ENCODE measurements around the gene TMEM202. TPM values are rescaled to one million over a fixed set of nuclear protein-coding genes. Genes with fewer than 3 reads are reported as not detected.

Gene TMEM202
- total RNA-seq, 1 donor from 2014 or later: not detected

DNA sequence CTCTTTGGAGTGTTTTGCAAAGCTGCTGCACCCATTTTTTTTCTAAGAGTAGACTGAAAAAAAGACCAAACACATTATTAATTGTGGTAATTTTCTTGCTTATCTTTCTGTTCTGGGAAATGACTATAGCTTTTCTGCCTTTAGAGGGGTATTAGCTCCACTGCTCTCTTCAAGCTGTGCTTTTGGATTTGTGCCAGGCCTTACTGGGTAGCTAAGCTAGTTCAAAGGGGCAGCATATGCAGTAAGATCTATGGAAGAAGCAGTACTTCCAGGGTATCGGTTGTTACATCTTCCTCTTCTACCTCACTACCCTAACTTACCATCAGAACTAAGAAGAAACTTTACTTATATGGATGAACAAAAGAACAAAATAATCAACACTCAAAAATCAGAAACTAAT, 47.3 kb downstream of the TMEM202 start:
- H3K4me1 Mint-ChIP-seq (ENCODE audit: unreplicated experiment): no peaks in the 10 kb centered on the region
- H3K36me3 Mint-ChIP-seq (ENCODE audit: unreplicated experiment): no peaks in the 10 kb centered on the region
- no peaks in the 10 kb centered on the region for H3K9me3 Mint-ChIP-seq (ENCODE audit: unreplicated experiment)
- DNase-seq (ENCODE audit: extremely low spot score, unreplicated experiment): no peak
- TF ChIP-seq CTCF (IDR thresholded peaks at IDR 0.05): no peak
- H3K27me3 Mint-ChIP-seq (ENCODE audit: unreplicated experiment): peaks cover 32% of the 10 kb centered on the region
- H3K4me3 Mint-ChIP-seq (ENCODE audit: unreplicated experiment): no peak overlapping the region
- H3K27ac Mint-ChIP-seq (ENCODE audit: unreplicated experiment): no peak overlapping the region

- Mint-ChIP-seq H3K36me3 (ENCODE audit: unreplicated experiment) (no peaks in the 10 kb centered on the region), H3K9me3 (ENCODE audit: unreplicated experiment) (no peaks in the 10 kb centered on the region), H3K27ac (ENCODE audit: unreplicated experiment) (no peak overlapping the region), H3K27me3 (ENCODE audit: unreplicated experiment) (peaks cover 41% of the 10 kb centered on the region), H3K4me1 (ENCODE audit: unreplicated experiment) (no peaks in the 10 kb centered on the region), H3K4me3 (ENCODE audit: unreplicated experiment) (no peak overlapping the region)
- DNase-seq (ENCODE audit: extremely low spot score, unreplicated experiment): no peak
- no peak for TF ChIP-seq CTCF (IDR thresholded peaks at IDR 0.05)
Observed at GRCh38 chr15:72450805-72451204, 52.7 kb downstream of the TMEM202 start.

DNA sequence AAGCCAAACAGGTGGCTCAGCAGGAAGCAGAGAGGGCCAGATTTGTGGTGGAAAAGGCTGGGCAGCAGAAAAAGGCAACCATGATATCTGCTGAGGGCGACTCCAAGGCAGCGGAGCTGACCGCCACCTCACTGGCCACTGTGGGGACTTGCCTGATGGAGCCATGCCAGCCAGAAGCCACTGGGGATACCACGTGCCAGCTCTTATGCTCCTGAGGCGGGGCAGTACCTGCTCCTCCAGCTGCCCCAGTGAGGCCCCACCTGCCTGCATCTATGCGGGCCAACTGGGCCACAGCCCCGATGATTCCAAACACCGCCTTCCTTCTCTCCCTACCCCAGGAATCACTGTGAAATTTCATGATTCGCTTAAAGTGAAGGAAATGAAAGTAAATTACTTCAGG, 53.1 kb downstream of the TMEM202 start:
- Mint-ChIP-seq H3K4me1 (ENCODE audit: unreplicated experiment) (no peaks in the 10 kb centered on the region), H3K9me3 (ENCODE audit: unreplicated experiment) (no peaks in the 10 kb centered on the region), H3K36me3 (ENCODE audit: unreplicated experiment) (no peaks in the 10 kb centered on the region), H3K4me3 (ENCODE audit: unreplicated experiment) (no peak overlapping the region), H3K27ac (ENCODE audit: unreplicated experiment) (no peak overlapping the region), H3K27me3 (ENCODE audit: unreplicated experiment) (peaks cover 40% of the 10 kb centered on the region)
- no peak for TF ChIP-seq CTCF (IDR thresholded peaks at IDR 0.05)
- no peak for DNase-seq (ENCODE audit: extremely low spot score, unreplicated experiment)

- no peak overlapping the region for H3K27ac Mint-ChIP-seq (ENCODE audit: unreplicated experiment)
- TF ChIP-seq CTCF (IDR thresholded peaks at IDR 0.05): no peak
- H3K4me1 Mint-ChIP-seq (ENCODE audit: unreplicated experiment): peaks cover under 1% of the 10 kb centered on the region
- H3K27me3 Mint-ChIP-seq (ENCODE audit: unreplicated experiment): peaks cover 25% of the 10 kb centered on the region
- DNase-seq (ENCODE audit: extremely low spot score, unreplicated experiment): no peak
- H3K36me3 Mint-ChIP-seq (ENCODE audit: unreplicated experiment): no peaks in the 10 kb centered on the region
- no peak overlapping the region for H3K4me3 Mint-ChIP-seq (ENCODE audit: unreplicated experiment)
- no peaks in the 10 kb centered on the region for H3K9me3 Mint-ChIP-seq (ENCODE audit: unreplicated experiment)
Observed at GRCh38 chr15:72456684-72457083, 58.6 kb downstream of the TMEM202 start.

Other genes starting within 250 kb of the TMEM202 start
- gene GRAMD2A, start 200.5 kb upstream of the TMEM202 start, total RNA-seq: 0.47 TPM in 1 of 2 replicates, not detected in the other
- gene PKM, start 167.1 kb upstream of the TMEM202 start, total RNA-seq: 602 and 617 TPM in 2 replicates
- gene PARP6, start 125.8 kb upstream of the TMEM202 start, total RNA-seq: 93.9 and 97.8 TPM in 2 replicates
- gene CELF6, start 78.1 kb upstream of the TMEM202 start, total RNA-seq: 0.65 and 0.86 TPM in 2 replicates
- gene HEXA, start 22.3 kb upstream of the TMEM202 start, total RNA-seq: 280 TPM in 2 replicates
- gene ARIH1, start 76.0 kb downstream of the TMEM202 start, total RNA-seq: 166 and 172 TPM in 2 replicates

All from osteocyte (in vitro differentiated cells).